CD4-positive, alpha-beta T cell treated with Interleukin-4 for 4 hours (primary cell): ENCODE data around the gene LRRK2.
"Not testable (repeated sequence)": the region's sequence is repeated elsewhere in the genome, so short reads cannot be mapped to it uniquely, and the experiment has no call there.

Experiments
- DNase-seq: peaks from one replicate; pipeline ENCODE4 v3.0.0-alpha.2; 2020

The LRRK2 gene

DNA sequence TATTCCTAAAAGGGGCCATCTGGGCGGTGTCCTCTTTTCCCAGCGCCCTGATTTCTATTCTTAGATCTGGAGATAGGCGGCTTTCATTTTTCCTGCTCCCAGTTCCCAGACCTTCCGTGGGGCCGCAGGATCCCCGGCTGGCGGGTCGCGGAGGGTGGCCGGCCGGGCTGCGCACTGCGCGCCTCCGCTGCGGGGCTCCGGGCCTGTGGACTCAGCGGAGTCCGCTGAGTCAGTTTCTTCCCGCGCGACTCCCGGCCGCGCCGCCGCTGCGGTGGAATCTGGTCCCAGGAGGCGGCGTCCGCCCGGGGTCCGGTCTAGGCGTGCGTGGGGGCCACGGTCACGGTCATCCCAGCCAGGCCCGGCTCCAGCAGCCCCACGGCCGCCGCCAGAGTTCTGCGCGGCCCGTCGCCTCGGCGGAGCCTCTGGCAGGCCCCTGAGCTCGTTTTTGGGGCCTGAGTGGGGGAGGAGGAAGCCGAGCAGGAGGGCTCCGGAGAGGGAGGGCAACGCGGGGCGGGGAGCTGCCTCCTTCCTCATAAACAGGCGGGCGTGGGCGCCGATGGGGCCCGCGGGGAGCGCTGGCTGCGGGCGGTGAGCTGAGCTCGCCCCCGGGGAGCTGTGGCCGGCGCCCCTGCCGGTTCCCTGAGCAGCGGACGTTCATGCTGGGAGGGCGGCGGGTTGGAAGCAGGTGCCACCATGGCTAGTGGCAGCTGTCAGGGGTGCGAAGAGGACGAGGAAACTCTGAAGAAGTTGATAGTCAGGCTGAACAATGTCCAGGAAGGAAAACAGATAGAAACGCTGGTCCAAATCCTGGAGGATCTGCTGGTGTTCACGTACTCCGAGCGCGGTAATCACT lies at the start of gene LRRK2:
Gene LRRK2 (plus strand): TSS at position 559 of the 853 bp plus-strand sequence. CDS start 135 bp downstream, at position 694.
- DNase-seq = peak; percentile 35

DNA sequence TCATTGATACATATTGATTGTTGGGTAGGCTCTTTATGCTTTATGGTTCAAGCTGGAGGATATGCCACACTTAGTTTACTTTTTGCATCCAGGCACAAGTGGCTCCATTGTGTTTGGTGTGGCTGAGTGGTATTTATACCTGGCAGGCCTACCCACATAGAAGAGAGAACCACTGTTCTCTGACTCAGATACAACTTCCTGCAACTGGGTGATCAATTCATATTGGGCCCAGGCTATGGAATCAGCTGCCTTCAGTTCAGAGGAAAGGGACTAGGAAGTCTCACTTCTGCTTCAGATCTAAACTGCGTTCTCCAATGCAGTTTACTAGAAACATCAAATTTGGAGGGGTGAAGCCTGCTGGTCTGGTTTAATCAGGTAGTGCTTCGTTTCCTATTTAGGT lies 49.8 kb upstream of the LRRK2 start:
- DNase-seq = no peak

DNA sequence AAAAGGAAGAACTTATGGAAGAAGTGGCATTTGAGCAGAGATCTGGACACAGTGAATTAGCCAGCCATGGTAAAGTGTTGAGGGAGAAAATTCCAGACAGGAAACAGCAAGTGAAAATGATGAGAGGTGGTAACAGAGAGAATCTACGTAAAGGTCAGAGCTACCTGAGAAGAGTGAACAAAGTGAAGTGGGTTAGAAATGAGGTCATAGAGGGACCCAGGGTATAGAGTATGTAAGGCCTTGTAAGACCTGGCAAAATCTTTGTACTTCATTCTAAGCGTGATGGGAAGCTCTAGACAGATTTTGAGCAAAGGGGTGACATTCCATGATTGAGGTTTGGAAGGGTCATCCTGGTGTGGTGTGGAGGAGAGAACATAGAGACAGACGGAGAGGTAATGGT lies 49.3 kb upstream of the LRRK2 start:
- no peak for DNase-seq

DNA sequence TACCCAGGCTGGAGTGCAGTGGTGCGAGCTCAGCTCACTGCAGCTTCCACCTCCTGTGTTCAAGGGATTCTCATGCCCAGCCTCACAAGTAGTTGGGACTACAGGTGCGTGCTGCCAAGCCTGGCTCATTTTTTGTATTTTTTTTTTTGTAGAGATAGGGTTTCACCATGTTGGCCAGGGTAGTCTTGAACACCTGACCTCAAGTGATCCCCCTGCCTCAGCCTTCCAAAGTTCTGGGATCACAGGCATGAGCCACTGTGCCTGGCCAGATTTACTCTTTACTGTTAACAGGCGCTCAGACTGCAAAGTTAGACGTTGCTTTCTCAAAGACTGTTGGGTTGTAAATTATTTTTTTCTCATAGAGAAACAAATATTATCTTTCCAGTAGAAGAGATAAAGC lies 46.1 kb upstream of the LRRK2 start:
- DNase-seq = no peak

DNA sequence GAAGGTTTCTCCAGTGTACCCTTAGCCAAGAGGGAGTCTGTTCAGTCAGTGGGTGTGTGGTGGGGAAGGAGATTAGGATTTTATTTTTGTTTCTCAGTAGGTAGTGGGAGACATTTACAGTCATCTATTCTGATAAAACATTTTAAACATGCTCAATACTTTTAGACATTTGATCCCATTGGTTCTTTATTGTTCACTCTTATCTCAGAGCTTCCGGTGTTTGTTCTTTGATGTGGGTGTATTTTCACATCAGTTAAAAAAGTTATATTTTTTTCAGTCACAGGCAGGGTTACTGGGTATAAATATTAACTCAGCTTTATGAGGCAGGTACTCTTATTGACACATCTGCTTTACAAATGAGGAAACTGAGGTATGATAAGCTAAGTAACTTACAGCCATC lies 43.3 kb upstream of the LRRK2 start:
- DNase-seq = peak; percentile 14

DNA sequence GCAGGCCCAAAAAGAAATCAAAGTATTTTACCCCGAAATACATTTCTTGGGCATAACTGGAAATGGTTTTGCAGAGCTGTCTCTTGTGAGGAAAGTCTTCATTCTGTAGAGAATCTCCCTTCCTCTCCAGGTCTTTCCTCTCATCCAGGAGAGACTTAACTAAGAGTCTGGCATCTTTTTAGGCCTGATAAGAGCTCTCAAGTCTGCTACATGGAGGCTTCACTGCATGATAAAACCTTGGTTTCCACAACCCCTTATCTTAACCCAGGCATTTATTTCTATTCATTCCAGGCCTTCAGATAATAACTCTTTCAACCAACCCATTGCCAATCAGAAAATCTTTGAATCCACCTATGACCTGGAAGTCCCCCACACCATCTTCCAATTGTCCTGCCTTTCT lies 41.1 kb upstream of the LRRK2 start:
- DNase-seq = no peak

DNA sequence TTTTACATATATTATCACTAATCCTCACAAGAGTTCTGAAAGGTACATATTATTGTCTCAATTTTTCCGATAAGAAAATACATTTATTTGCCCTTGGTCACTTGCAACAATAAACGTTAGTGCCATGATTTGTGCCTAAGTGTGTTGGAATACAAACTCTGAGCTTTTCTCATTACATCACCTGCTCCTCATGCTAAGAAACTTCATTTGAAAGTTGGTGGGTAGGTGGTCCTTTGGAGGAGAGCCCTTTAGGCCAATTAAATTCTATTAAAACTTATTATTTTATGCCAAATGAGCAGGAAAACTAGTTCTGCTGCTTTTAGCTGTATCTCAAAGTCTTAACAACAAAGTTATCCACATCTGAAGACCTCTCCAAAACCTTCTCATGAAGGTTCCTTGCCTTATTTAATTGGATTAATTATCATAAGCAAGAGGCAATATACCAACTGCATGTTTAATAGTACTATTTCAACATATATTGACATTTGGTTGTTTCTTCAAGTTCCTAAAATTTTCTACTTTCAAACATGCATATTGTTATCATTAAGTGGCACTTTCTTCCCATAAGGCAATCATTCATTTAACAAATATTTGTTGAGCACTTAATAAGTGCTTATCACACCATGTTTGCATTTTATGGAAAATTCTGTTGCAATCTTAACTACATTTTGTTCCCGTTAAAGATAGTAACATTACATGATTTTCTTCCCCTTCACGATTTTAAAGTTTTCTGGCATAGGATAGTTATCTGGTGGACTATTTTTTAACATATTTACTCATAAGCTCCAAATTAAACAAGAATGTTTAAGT lies 40.1 kb upstream of the LRRK2 start:
- no peak for DNase-seq

DNA sequence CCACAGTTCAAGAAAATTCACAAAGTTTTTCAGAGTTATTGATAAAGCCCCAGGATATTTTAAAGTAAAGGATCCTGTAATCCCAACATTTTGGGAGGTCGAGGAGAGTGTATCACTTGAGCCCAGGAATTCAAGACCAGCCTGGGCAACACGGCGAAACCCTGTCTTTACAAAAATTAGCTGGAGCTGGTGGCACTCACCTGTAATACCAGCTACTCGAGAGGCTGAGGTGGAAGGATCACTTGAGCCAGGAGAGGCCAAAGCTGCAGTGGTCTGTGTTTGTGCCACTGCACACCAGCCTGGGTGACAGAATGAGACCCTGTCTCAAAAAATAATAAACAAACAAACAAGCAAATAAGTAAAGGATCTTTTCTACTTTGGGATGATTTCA lies 39.5 kb upstream of the LRRK2 start:
- DNase-seq = no peak

DNA sequence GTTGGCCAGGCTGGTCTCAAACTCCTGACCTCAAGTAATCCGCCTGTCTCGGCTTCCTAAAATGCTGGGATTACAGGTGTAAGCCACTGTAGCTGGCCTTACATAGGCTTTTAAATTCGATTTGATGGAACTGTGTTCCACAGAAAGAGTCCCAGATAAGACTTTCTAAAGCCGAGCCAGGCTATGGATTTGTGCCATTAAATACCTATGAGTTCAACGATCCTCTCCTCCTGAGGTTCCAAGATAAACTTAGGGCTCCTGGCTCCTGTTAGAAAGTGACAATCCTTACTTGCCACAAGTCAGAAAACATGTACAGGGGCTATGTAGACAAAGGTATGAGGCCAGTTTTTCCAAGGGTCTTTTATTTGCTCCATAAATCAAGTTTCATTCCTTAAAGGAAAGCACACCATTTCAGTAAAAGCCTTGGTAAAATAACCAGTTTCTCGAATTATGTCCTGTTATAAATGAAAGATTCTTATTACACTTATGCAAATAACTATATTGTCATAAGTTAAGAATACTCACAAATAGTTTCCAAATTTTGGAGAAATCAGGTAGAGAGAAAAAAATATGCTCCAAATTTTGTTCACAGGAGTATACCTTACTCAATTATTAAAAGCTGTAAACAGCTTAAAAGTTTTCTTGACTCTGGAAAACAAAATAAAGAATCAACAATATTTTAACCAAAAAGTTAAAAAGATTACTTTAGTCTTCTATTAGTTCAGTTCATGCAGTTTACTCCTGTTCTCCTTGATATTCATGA lies 36.1 kb upstream of the LRRK2 start:
- DNase-seq = no peak

DNA sequence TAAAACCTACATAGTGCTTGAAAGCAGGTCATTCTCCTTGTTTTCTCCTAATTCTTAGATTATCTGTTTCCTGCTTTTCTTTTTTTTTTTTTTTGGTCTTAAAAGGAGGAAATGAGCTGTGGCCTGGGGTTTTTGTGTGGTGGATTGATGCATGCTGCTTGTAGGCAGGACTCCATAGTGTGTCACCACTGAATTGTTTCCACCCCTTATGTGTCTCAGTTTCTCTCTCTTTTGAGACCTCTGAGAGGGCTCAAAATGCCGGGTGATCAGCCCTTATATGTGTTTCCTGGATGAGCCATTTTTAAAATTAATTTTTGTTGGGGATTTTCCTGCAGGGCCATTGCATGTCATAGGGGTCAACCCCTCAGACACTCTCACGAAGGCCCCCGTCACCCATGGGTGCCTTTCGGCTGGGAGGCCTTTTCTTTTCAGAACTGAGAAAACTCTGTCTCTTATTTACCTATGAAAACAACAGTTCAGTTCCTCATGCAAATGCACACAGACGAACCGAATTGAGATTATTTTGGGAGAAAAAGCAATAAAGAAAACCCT lies 32.0 kb upstream of the LRRK2 start:
- DNase-seq = no peak

DNA sequence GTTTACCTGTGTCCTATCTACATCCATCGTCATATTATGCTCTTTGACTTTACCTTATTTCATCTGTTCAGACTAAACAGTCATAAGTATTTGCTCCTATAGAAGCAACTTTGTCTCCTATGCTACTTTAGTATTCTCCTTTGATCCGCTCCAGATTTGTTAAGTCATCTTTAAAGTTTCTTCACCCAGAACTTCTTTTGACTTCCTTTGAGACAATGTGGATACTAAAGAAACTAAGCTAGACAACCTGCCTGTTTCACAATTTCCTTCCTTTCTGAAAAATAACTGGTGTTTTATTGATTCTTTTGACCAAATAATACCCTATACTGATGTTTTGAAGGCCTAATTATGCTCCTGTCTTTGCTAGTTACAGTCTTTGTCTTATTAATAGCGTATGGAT lies 30.0 kb upstream of the LRRK2 start:
- no peak for DNase-seq

DNA sequence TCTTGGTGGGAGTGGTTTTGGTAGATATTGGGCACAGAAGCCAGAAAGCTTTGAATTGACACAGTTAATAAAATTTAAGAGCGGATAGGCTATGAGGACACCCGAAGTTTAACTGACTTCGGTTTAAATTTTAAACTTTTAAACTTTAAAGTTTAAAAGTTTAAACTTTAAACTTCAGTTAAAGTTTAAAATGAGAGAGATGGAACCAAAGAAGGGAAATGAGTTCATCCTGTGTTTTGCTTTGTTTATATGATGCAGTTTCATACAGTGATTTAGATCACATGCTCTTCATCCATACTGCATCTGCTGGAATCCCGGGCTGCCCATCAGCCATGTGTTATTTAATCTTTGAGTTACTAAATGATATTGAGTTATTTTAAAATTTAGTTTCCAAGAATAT lies 27.2 kb upstream of the LRRK2 start:
- DNase-seq = no peak

DNA sequence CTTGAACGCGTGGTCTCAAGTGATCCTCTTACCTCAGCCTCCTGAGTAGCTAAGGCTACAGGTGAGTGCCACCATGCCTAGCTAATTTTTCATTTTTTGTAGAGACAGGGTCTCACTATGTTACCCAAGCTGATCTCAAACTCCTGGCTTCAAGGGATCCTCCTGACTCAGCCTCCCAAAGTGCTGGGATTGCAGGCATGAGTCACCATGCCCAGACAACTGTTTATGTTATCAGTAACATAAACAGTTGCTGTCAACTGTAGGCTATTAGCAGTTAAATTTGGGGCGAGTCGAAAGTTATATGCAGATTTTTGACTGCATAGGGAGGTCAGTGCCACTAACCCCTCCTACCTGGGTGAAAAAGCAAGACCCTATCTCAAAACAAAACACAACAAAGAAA lies 26.2 kb upstream of the LRRK2 start:
- no peak for DNase-seq

DNA sequence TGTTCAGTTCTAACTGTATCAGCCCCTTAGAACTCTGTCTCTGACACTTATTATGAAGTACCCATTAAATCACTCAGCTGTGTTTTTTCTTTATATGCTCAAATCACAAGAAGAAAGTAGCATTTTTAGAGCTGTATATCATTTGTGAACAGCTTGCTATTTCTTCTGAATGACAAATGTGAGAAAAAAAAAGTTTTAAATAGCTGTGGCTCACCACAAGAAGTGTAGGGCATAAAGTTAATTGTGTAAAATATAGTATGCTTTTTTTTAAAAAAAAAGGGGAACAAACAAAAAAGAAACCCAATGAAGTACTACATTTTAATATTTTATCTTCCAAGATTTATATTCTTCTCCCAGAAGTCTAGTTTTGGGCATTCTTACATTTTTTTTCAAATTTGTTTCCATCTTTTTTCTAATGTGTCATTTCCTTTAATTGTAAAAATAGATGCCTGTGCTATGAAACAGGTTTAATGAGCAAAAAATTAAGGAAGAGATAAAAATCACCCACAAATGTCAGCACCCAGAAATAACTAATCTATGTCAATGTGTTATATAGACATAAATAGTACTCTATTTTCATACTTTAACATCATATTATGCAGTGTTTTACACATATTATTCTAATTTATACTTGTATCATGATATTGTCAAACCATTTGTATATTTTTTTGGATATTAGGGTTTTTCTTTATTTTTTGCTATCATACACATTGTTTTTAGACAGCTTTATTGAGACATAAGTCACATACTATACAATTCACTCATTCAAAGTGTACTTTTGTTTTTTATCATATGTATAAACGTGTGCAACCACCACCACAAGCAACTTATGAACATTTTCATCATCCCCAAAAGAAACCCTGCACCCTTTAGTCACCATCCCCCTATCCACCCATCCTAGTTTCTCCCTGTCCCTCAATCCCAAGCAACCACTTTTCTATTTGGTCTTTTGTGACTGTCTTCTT lies 22.4 kb upstream of the LRRK2 start:
- no peak for DNase-seq

DNA sequence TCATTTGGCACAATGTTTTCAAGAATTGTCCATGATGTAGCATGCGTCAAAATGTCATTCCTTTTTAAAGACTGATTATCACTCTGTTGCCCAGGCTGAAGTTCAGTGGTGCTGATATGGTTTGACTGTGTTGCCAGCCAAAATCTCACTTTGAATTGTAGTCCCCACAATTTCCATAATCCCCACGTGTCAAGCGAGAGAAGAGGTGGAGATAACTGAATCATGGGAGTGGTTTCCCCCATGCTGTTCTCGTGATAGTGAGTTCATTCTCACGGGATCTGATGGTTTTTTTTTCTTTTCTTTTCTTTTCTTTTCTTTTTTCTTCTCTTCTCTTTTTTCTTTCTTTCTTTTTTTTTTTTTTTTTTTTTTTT lies 21.8 kb upstream of the LRRK2 start:
- no peak for DNase-seq

DNA sequence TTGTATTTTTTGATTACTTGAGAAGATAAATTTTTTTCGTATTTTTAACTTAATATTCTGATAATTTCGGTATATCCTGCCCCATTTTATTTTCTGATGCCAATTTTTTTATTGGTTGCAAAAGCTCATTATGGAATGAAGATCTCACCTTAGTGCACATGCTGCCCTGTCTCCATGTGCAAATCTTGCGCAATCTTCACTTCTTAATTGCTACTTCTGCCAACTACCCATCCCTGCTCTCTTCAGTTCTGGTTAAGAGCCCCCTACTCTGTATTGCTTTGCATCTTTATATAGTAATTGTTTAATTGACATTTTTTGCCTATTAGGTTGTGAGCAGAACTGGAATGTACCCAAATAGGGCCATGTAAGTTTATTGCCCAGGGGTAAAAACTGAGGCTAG lies 20.5 kb upstream of the LRRK2 start:
- DNase-seq = no peak

DNA sequence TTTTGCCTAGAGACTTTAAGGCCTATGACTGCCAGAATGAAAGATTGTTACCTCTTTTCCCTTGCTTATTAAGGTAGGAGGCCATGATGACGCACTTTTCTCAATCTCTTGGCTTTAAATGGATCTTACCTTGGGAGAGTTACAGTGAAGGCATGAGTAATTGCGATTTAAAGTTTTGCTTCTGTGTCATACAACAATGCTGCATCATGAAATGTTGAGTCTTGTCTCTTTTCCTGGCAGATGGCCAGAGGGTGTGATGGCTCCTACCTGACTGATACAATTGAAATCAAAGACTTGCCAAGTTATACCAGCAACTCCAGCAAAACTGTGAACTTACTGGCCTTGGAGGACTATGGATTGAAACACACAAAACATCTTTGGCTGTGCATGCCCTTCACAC lies 17.2 kb upstream of the LRRK2 start:
- no peak for DNase-seq

DNA sequence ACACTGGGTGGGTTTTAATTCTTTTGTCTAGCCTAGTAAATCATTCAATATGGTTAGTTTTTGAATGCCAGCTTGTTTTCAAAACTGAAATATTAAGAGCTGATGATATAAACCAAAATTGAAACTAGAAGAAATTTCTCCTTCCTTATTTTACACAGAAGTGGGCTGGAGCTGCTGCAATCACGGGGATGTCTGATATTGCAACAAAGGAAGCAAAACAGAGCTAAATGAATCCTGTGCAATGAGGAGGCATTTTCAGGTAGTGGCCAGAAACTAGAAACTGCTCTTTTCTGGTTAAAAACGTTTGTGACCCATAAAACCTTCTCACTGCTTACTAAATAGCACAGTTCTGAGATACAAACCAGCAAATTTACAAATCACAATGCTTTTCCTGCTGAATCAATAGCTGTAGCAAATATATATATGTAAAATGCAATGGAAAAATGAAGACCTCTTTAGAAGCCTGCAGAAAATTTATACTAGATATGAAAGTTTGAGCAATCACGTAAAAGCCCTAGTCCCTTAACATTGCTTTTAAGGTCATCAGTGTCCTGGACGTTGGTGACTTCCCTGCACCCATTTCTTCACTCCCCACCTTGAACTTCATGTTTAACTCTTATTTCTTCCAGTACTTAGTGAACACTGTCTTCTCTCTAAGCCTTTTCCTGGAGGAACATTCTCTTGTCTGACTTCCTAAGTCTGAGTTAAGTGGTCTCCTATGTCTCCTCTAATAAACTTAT lies 15.9 kb upstream of the LRRK2 start:
- no peak for DNase-seq

DNA sequence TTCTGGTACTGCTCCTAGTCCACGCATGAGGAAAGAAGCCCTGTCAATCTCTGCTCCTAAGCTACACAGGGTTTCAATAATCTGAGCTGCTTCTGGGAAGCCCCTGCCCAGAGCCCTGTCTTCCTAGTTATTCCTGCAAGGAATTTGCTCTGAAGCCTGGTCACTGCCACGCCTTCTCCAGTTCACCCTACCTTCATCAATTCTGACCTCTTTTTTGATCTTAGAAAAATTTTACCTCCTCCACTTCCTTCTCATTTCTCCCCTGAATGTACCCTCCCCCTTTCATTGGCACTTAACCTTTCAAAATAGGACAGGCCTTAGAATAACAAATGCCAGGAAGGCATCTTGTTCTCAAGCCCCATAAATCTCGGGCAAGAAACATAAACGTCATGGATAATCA lies 14.9 kb upstream of the LRRK2 start:
- DNase-seq = no peak

DNA sequence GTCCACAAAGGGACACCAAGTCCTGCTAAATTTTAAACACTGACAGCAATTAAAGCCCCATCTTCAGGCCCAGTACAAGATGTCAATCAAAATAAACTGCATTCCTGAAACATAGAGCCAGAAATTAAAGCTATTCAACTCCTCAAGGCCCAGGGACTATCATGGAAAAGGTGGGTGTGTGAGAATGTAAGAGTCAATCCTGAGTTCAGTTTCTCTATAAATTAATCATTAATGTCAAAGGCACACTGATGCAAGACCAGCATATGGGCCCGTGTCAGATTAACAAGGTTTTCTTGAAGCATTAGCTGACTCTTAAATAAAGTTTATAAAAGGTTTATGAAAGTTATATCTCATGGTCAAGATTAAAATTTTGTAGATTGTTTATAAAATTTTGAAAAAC lies 13.6 kb upstream of the LRRK2 start:
- DNase-seq = not testable (repeated sequence)

DNA sequence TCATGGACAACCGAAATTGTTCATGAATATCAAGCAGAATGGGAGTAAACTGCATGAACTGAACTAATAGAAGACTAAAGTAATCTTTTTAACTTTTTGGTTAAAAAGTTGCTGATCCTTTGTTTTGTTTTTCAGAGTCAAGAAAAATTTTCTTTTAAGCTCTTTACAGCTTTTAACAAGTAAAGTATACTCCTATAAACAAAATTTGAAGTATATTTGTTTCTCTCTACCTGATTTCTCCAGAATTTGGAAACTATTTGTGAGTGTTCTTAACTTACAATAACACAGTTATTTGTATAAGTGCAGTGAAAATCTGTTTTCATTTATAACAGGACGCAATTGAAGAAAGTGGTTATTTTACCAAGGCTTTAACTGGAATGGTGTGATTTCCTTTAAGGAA lies 12.2 kb upstream of the LRRK2 start:
- DNase-seq = no peak
